ENCODE measurements around the gene GAREM1. TPM values are rescaled to one million over a fixed set of nuclear protein-coding genes. Genes with fewer than 3 reads are reported as not detected.

GAREM1 gene
- total and polyA plus RNA-seq, 7 donors: 2.3 to 10.3 (median 7.2) TPM

- H3K4me1 ChIP-seq: no peaks in the 10 kb centered on the region
- H3K4me3 ChIP-seq: no peak overlapping the region
- no peaks in the 10 kb centered on the region for H3K9me3 ChIP-seq
- intact Hi-C loops (cut with DNase I): no loop called here
- 95 to 99% (median 95%) methylated on average over 4 of the region's 4 CpGs for WGBS, 3 donors
- no peak overlapping the region for H3K27ac ChIP-seq
- ATAC-seq: no peak
- TF ChIP-seq CTCF (IDR thresholded peaks at IDR 0.05): no peak
- H3K27me3 ChIP-seq (ENCODE audit: insufficient read depth in 3 of 3, low read length in 2 of 3): no peaks in the 10 kb centered on the region
- DNase-seq: no peak
- no peaks in the 10 kb centered on the region for H3K36me3 ChIP-seq (ENCODE audit: insufficient read depth in 1 of 2, low read depth in 1 of 2)
These were observed 141.7 kb downstream of the GAREM1 start for GRCh38 chr18:32328974-32329373.

- ATAC-seq (no peak), DNase-seq (no peak)
- Histone ChIP-seq H3K4me3 (no peak overlapping the region), H3K4me1 (no peaks in the 10 kb centered on the region), H3K36me3 (ENCODE audit: insufficient read depth in 1 of 2, low read depth in 1 of 2) (no peaks in the 10 kb centered on the region), H3K27me3 (ENCODE audit: insufficient read depth in 3 of 3, low read length in 2 of 3) (no peaks in the 10 kb centered on the region), H3K9me3 (no peaks in the 10 kb centered on the region), H3K27ac (no peak overlapping the region)
- WGBS, 3 donors: 77 to 97% (median 87%) methylated on average over 1 of the region's 1 CpG
- TF ChIP-seq CTCF (IDR thresholded peaks at IDR 0.05): no peak
- intact Hi-C loops (cut with DNase I): no loop called here
These were observed 142.3 kb downstream of the GAREM1 start for GRCh38 chr18:32328379-32328778.

GRCh38 chr18:32326450-32327308 lies 144.0 kb downstream of the GAREM1 start:
- H3K4me3 ChIP-seq: no peak overlapping the region

GRCh38 chr18:32324181-32324580 lies 146.5 kb downstream of the GAREM1 start:
- no peak for DNase-seq
- no peaks in the 10 kb centered on the region for H3K9me3 ChIP-seq
- no peak overlapping the region for H3K4me3 ChIP-seq
- intact Hi-C loops (cut with DNase I): no loop called here
- H3K36me3 ChIP-seq (ENCODE audit: insufficient read depth in 1 of 2, low read depth in 1 of 2): no peaks in the 10 kb centered on the region
- 50 to 70% (median 54%) methylated on average over 4 of the region's 4 CpGs for WGBS, 3 donors
- no peaks in the 10 kb centered on the region for H3K4me1 ChIP-seq
- TF ChIP-seq CTCF (IDR thresholded peaks at IDR 0.05): no peak
- no peak overlapping the region for H3K27ac ChIP-seq
- no peaks in the 10 kb centered on the region for H3K27me3 ChIP-seq (ENCODE audit: insufficient read depth in 3 of 3, low read length in 2 of 3)
- ATAC-seq: peak in 1 of 4 donors; percentile 64

More at GRCh38 chr18:32326450-32327308, 144.0 kb downstream of the GAREM1 start:
- no peaks in the 10 kb centered on the region for H3K4me1 ChIP-seq
- no peak for TF ChIP-seq CTCF (IDR thresholded peaks at IDR 0.05)
- DNase-seq (no peak), ATAC-seq (no peak)
- intact Hi-C loops (cut with DNase I): no loop called here
- no peak overlapping the region for H3K27ac ChIP-seq
- H3K9me3 ChIP-seq: no peaks in the 10 kb centered on the region
- no peaks in the 10 kb centered on the region for H3K27me3 ChIP-seq (ENCODE audit: insufficient read depth in 3 of 3, low read length in 2 of 3)
- no peaks in the 10 kb centered on the region for H3K36me3 ChIP-seq (ENCODE audit: insufficient read depth in 1 of 2, low read depth in 1 of 2)
- 57 to 67% (median 65%) methylated on average over 3 of the region's 3 CpGs for WGBS, 3 donors

All from psoas muscle (tissue), 8 donors.